Body of pancreas (tissue), 4 donors: ENCODE results near the gene PRAMEF10.
"Not testable (repeated sequence)": the region's sequence is repeated elsewhere in the genome, so short reads cannot be mapped to it uniquely, and the experiment has no call there.

Experiments used
- CTCF ChIP-seq, 7 experiments: fragments of 450-650 bp in 4 of 7; fragments of 200-600 bp in 3 of 7; sonication (generic) in 3 of 7; IDR thresholded peaks; one replicate each; pipeline ENCODE4 v1.5.1; 2016 to 2019; ENCODE audit warnings: antibody characterized with exemption in 7 of 7
- POLR2A ChIP-seq, 3 donors: fragments of 450-650 bp; IDR thresholded peaks; one replicate each; pipeline ENCODE4 v1.6.1; 2016; ENCODE audit warnings: antibody characterized with exemption in 3 of 3, mild to moderate bottlenecking in 2 of 3

- TF ChIP-seq CTCF, POLR2A (IDR thresholded peaks at IDR 0.05): not testable (repeated sequence)
Measured at GRCh38 chr1:12856786-12857185, 41.3 kb downstream of the PRAMEF10 start, which contains the start of gene PRAMEF2.
